CD4-positive, alpha-beta T cell treated with Interleukin-1 beta for 1 hour (primary cell): ENCODE data around the gene SAP25.
"Not testable (repeated sequence)": the region's sequence is repeated elsewhere in the genome, so short reads cannot be mapped to it uniquely, and the experiment has no call there.

Source experiments
- DNase-seq, 2 donors: peaks; one replicate each; pipeline ENCODE4 v3.0.0-alpha.2; 2020 to 2022

The SAP25 gene

DNA sequence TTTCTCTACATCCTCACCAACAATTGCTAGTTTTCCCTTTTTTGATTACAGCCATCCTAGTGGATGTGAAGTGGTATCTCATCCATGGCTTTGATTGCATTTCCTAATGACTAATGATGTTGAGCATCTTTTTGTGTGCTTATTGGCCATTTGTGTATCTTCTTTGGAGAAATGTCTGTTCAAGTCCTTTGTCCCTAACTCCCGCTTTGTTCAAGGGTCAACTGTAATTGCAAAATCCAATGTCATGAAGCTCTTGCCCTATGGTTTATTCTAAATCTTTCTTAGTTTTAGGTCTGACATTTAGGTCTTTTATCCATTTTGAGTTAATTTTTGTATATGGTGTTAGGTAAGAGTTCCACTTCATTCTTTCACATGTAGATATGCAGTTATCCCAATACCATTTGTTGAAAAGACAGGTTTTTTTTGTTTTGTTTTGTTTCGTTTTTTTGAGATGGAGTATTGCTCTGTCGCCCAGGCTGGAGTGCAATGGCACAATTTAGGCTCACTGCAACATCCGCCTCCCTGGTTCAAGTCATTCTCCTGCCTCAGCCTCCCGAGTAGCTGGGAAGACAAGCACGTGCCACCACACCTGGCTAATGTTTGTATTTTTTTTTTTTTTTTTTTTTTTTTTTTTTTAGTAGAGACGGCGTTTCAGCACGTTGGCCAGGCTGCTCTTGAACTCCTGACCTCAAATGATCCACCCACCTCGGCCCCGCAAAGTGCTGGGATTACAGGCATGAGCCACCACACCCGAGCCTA, 45.4 kb downstream of the SAP25 start:
- DNase-seq = not testable (repeated sequence)

DNA sequence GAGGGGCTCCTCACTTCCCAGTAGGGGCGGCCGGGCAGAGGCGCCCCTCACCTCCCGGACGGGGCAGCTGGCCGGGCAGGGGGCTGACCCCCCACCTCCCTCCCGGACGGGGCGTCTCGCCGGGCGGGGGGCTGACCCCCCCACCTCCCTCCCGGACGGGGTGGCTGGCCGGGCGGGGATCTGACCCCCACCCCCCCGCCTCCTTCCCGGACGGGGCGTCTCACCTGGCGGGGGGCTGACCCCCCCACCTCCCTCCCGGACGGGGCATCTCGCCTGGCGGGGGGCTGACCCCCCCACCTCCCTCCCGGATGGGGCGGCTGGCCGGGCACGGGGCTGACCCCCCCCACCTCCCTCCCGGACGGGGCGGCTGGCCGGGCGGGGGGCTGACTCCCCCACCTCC, 50.5 kb downstream of the SAP25 start:
- not testable (repeated sequence) for DNase-seq
